Measurements from ENCODE around the gene LINGO1. TPM values are rescaled to one million over a fixed set of nuclear protein-coding genes. Genes with fewer than 3 reads are reported as not detected.

LINGO1 gene
- total RNA-seq, 2 experiments from 2014 or later: not detected

- H3K36me3 Mint-ChIP-seq (ENCODE audit: low read depth): no peaks in the 10 kb centered on the region
- no peak overlapping the region for H3K4me3 Mint-ChIP-seq
- CTCF ChIA-PET: interaction anchor here (0.8 to 1.0 kb wide), 2 partner anchors 66 to 555 kb away, joined by 3 to 4 read pairs; no protein-coding TSS in a partner anchor
- H3K27me3 Mint-ChIP-seq: peaks cover 4% of the 10 kb centered on the region
- DNase-seq (no peak), ATAC-seq (no peak)
- intact Hi-C loops (cut with DNase I, micrococcal nuclease): no loop called here
- peaks cover 5% of the 10 kb centered on the region for H3K4me1 Mint-ChIP-seq
- no peaks in the 10 kb centered on the region for H3K9me3 Mint-ChIP-seq (ENCODE audit: low read depth)
- no peak overlapping the region for H3K27ac Mint-ChIP-seq
- POLR2A ChIA-PET: no interaction called here
These were observed 23.2 kb downstream of the LINGO1 start for GRCh38 chr15:77609558-77609957.

DNA sequence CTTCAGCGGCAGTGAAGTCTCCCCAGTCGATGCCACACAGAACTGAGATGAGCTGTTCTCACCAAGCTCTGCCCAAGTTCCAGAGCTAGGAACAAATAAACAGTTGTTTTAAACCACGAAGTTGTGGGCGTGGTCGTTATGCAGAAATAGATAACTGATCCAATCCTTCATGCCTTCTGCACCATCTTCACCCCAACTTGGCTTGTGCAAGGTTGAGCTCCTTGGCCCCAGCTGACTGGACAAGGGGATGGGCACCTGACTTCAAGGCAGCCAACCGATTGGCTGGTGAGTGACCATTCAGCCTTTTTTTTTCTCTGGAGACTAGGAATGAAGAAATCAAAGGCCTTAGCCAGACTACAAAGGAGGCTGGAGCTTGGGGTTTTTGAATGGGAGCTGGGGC, 23.9 kb downstream of the LINGO1 start:
- Mint-ChIP-seq H3K4me1 (peaks cover 6% of the 10 kb centered on the region), H3K9me3 (ENCODE audit: low read depth) (no peaks in the 10 kb centered on the region), H3K4me3 (no peak overlapping the region), H3K27ac (no peak overlapping the region), H3K27me3 (peaks cover 4% of the 10 kb centered on the region), H3K36me3 (ENCODE audit: low read depth) (no peaks in the 10 kb centered on the region)
- POLR2A ChIA-PET: interaction anchor here (0.7 kb wide), 1 partner anchor 58 kb away, joined by 4 read pairs; no protein-coding TSS in a partner anchor
- ATAC-seq: no peak
- intact Hi-C loops (cut with DNase I, micrococcal nuclease): no loop called here
- CTCF ChIA-PET: interaction anchor here (0.7 to 1.0 kb wide), 2 partner anchors 501 to 554 kb away, joined by 3 read pairs; no protein-coding TSS in a partner anchor
- no peak for DNase-seq

DNA sequence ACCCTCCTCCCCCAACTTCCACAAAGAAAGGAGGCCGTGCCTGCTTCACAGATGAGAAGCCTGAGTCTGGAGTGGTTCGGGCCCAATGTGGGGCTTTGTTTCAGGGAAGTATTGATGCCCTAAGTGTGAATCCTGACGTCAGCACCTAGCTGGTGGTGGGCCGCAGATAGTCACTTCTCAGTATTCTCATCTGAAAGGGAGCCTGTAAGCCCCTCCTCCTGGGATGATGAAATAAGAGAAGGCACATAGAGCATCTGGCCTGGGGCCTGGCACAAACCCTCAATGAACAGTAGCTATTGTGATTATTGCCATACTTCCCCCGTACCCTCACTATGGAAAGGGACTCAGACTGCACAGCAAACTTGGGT, 24.8 kb downstream of the LINGO1 start:
- no peaks in the 10 kb centered on the region for H3K9me3 Mint-ChIP-seq (ENCODE audit: low read depth)
- intact Hi-C loops (cut with DNase I, micrococcal nuclease): no loop called here
- DNase-seq: no peak
- H3K27ac Mint-ChIP-seq: no peak overlapping the region
- no peak overlapping the region for H3K4me3 Mint-ChIP-seq
- H3K27me3 Mint-ChIP-seq: peaks cover 4% of the 10 kb centered on the region
- ChIA-PET CTCF (no interaction called here), POLR2A (no interaction called here)
- no peak for ATAC-seq
- H3K36me3 Mint-ChIP-seq (ENCODE audit: low read depth): no peaks in the 10 kb centered on the region
- peaks cover 6% of the 10 kb centered on the region for H3K4me1 Mint-ChIP-seq

- H3K9me3 Mint-ChIP-seq (ENCODE audit: low read depth): no peaks in the 10 kb centered on the region
- intact Hi-C loops (cut with DNase I, micrococcal nuclease): no loop called here
- CTCF ChIA-PET: no interaction called here
These were observed 25.4 kb downstream of the LINGO1 start for GRCh38 chr15:77607111-77607893.

GRCh38 chr15:77606142-77607034, 26.3 kb downstream of the LINGO1 start:
- no peak for ATAC-seq
- H3K27me3 Mint-ChIP-seq: peaks cover 4% of the 10 kb centered on the region
- intact Hi-C loops (cut with DNase I, micrococcal nuclease): no loop called here
- CTCF ChIA-PET: no interaction called here
- no peaks in the 10 kb centered on the region for H3K36me3 Mint-ChIP-seq (ENCODE audit: low read depth)
- POLR2A ChIA-PET: no interaction called here
- H3K4me1 Mint-ChIP-seq: peaks cover 6% of the 10 kb centered on the region
- no peak for DNase-seq
- H3K9me3 Mint-ChIP-seq (ENCODE audit: low read depth): no peaks in the 10 kb centered on the region
- no peak overlapping the region for H3K27ac Mint-ChIP-seq
- H3K4me3 Mint-ChIP-seq: no peak overlapping the region

More at GRCh38 chr15:77607111-77607893, 25.4 kb downstream of the LINGO1 start:
- Mint-ChIP-seq H3K27me3 (peaks cover 4% of the 10 kb centered on the region), H3K4me1 (peaks cover 6% of the 10 kb centered on the region), H3K36me3 (ENCODE audit: low read depth) (no peaks in the 10 kb centered on the region), H3K27ac (no peak overlapping the region), H3K4me3 (no peak overlapping the region)
- ATAC-seq: no peak
- POLR2A ChIA-PET: no interaction called here
- no peak for DNase-seq

- intact Hi-C loops (cut with DNase I, micrococcal nuclease): no loop called here
- CTCF ChIA-PET: interaction anchor here (0.5 to 0.8 kb wide), 2 partner anchors 28 to 63 kb away, joined by 4 to 5 read pairs; no protein-coding TSS in a partner anchor
- no peaks in the 10 kb centered on the region for H3K9me3 Mint-ChIP-seq (ENCODE audit: low read depth)
These were observed 27.2 kb downstream of the LINGO1 start for GRCh38 chr15:77605547-77605946.

GRCh38 chr15:77604973-77605372, 27.7 kb downstream of the LINGO1 start:
- Mint-ChIP-seq H3K27me3 (peaks cover 4% of the 10 kb centered on the region), H3K36me3 (ENCODE audit: low read depth) (no peaks in the 10 kb centered on the region), H3K4me3 (no peak overlapping the region), H3K27ac (no peak overlapping the region), H3K9me3 (ENCODE audit: low read depth) (no peaks in the 10 kb centered on the region), H3K4me1 (peaks cover 6% of the 10 kb centered on the region)
- intact Hi-C loops (cut with DNase I, micrococcal nuclease): no loop called here
- ChIA-PET POLR2A (no interaction called here), CTCF (interaction anchor here (0.5 to 0.8 kb wide), 2 partner anchors 28 to 63 kb away, joined by 4 to 5 read pairs; no protein-coding TSS in a partner anchor)
- DNase-seq: no peak
- no peak for ATAC-seq

More at GRCh38 chr15:77605547-77605946, 27.2 kb downstream of the LINGO1 start:
- no peak for ATAC-seq
- Mint-ChIP-seq H3K36me3 (ENCODE audit: low read depth) (no peaks in the 10 kb centered on the region), H3K4me3 (no peak overlapping the region), H3K4me1 (peaks cover 6% of the 10 kb centered on the region), H3K27ac (no peak overlapping the region), H3K27me3 (peaks cover 4% of the 10 kb centered on the region)
- POLR2A ChIA-PET: no interaction called here
- DNase-seq: no peak

GRCh38 chr15:77603611-77604336, 28.9 kb downstream of the LINGO1 start:
- Mint-ChIP-seq H3K4me3 (no peak overlapping the region), H3K9me3 (ENCODE audit: low read depth) (no peaks in the 10 kb centered on the region), H3K27ac (no peak overlapping the region), H3K36me3 (ENCODE audit: low read depth) (no peaks in the 10 kb centered on the region), H3K4me1 (peaks cover 6% of the 10 kb centered on the region), H3K27me3 (peaks cover 4% of the 10 kb centered on the region)
- ChIA-PET POLR2A (no interaction called here), CTCF (no interaction called here)
- intact Hi-C loops (cut with DNase I, micrococcal nuclease): no loop called here
- ATAC-seq (no peak), DNase-seq (no peak)

DNA sequence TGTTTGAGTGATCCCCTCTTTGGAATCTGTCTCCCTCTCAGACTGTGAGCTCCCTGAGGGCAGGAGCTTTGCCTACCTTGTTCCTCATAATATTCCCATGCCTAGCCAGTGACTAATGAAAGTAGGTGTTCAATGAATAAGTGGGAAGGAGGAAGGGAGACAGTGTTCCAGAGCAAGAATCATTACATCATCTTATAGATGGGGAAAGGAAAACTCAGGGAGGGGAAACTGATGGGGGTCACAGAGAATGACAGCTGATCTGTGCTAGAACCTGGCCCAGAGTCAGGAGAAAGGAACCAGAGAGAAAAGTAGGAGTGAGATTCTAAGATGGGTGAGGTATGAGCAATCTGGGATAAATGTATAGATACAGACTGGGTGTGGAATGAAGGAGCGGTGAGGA, 29.9 kb downstream of the LINGO1 start:
- no peak for DNase-seq
- Mint-ChIP-seq H3K9me3 (ENCODE audit: low read depth) (no peaks in the 10 kb centered on the region), H3K4me3 (no peak overlapping the region), H3K4me1 (peaks cover 6% of the 10 kb centered on the region), H3K27ac (no peak overlapping the region), H3K27me3 (peaks cover 4% of the 10 kb centered on the region), H3K36me3 (ENCODE audit: low read depth) (no peaks in the 10 kb centered on the region)
- intact Hi-C loops (cut with DNase I, micrococcal nuclease): no loop called here
- CTCF ChIA-PET: no interaction called here
- POLR2A ChIA-PET: no interaction called here
- ATAC-seq: no peak

DNA sequence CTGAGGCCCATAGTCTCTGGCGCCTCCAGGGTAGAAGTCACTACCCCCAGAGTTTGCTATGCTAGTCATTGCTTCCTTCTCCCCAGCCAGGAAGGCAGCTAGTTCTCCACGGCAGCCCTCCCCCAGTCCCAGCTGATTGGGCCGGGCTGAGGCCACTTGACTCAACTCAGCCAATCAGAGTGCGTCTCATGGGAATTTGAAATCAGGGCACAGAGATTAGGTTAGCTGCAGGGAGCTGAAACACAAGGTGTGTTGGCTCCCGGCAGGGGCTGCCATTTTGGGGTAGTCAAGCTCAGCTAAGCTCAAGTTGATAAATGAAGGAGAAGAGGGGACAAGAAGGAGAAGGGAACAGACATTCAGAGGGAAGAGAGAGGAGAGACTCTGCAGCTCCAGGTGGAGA, 32.8 kb downstream of the LINGO1 start:
- intact Hi-C loops (cut with DNase I, micrococcal nuclease): no loop called here
- Mint-ChIP-seq H3K4me3 (no peak overlapping the region), H3K36me3 (ENCODE audit: low read depth) (no peaks in the 10 kb centered on the region), H3K27me3 (peaks cover 3% of the 10 kb centered on the region), H3K9me3 (ENCODE audit: low read depth) (no peaks in the 10 kb centered on the region), H3K4me1 (peaks cover 4% of the 10 kb centered on the region), H3K27ac (no peak overlapping the region)
- ChIA-PET CTCF (interaction anchor here (1.1 kb wide), 1 partner anchor 57 kb away, joined by 4 read pairs; no protein-coding TSS in a partner anchor), POLR2A (no interaction called here)
- peak; percentile 27 for DNase-seq
- peak; percentile 36 for ATAC-seq

GRCh38 chr15:77599357-77599756, 33.4 kb downstream of the LINGO1 start:
- Mint-ChIP-seq H3K4me3 (no peak overlapping the region), H3K27me3 (no peaks in the 10 kb centered on the region), H3K36me3 (ENCODE audit: low read depth) (no peaks in the 10 kb centered on the region), H3K9me3 (ENCODE audit: low read depth) (no peaks in the 10 kb centered on the region), H3K4me1 (no peaks in the 10 kb centered on the region), H3K27ac (no peak overlapping the region)
- ChIA-PET POLR2A (no interaction called here), CTCF (no interaction called here)
- intact Hi-C loops (cut with DNase I, micrococcal nuclease): no loop called here
- DNase-seq (no peak), ATAC-seq (no peak)

All from activated CD4-positive, alpha-beta T cell treated with anti-CD3 and anti-CD28 coated beads for 36 hours (primary cell).